NCI-H524 treated with DMSO at 0.1 percent for 48 hours (cell line): ENCODE results near the gene S100G.

ENCODE experiments used
- DNase-seq: peaks from one replicate; lab custom pipeline; 2025; lab: John Stamatoyannopoulos, UW

Gene S100G

GRCh38 chrX:16646366-16647138 lies 3.4 kb upstream of the S100G start:
- DNase-seq, result no peak

DNA sequence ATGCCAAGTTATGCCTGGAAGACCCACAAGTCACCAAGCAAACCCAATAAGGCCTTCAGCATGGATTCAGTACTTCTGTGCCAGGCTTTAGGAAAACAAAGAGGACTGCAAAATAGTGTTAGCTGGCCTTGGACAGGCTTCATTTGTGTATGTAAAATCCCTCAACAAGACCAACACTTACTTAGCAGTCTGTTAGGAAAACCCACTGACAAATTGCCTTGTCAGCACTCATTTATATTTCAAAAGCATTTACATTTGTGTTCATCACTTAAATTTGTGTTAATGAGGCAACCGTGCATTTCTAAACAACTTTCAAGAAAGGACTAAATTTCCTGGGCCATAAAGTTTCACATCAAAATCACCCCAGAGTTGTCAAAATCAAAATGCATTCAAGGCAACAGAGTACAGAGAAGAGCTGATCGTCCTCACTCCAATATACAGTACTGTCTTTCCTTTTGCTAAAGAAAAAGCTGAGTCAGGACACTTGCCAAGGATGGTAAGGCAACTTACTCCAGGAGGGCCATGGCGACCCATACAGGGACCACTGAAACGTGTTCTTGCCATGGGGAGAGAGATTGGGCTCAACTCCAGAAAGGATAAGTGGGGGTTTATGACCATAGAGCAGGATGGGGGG lies 1.6 kb downstream of the S100G start:
- DNase-seq, result no peak

DNA sequence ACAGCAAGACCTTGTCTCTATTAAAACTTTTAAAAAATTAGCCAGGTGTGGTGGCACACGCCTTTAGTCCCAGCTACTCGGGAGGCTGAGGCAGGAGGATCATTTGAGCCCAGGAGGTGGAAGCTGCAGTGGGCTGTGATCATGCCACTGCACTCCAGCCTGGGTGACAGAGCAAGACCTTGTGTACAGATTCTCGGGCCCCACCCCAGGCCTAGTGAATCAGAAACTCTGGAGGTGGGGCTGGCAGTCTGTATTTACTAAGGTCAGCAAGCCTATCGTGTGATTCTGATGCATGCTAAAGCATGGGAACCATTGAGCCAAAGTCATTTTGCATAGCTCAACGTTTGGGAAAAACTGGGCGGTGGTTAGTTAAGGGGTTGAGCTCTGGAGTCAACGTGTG lies 3.5 kb downstream of the S100G start:
- no peak for DNase-seq

DNA sequence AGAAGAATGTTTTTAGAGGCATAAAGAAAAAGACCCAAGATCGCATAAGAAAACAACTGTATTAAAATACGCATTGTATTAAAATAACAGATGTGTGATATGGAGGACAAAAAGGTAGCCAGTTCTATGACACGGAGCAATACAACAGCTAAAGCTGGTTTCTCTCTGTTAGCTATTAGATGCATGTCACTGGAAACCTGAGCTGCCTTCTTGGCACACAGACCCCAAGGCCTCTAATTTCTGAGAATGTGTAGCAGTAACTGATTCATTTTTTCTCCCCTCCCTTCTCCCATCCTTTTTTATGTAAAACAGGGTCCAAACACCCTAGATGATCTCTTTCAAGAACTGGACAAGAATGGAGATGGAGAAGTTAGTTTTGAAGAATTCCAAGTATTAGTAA lies 4.1 kb downstream of the S100G start:
- DNase-seq, result no peak

DNA sequence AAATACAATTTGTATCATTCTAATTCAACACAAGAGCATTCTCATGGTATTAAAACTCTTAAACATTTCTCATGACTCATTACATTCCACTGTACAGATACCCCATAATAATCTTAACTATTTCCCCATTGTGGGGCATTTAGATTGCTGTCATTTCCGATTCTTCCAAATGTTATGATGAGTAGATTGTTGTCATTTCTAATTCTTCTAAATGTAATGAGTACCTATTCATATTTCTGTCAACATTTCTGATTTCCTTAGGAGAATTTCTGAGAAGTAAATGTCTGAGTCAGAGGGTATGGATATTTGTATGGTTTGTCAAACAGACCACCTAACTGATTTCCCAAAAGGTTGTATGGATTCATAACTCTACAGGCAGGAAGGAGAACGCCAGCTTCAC lies 8.3 kb downstream of the S100G start:
- DNase-seq, result no peak

DNA sequence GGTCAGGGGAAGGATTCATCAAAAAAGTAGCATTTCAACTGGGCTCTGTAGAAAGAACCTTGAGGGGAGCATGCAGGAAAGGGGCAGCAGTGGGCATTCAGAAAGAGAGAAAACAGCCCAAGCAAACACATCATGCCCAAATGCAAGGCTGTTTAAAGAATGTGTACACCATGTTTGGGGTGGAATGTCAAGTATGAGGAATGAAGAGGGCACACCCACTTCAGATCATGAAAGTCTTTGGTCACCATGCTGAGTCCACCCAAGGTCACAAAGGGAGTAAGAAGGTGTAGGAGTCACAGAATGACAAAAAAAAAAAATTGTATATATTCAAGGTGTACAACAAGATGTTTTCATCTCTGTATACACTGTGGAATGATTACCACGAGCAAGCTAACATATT lies 9.4 kb downstream of the S100G start:
- no peak for DNase-seq

- no peak for DNase-seq
Observed at GRCh38 chrX:16661495-16661894, 11.5 kb downstream of the S100G start.

DNA sequence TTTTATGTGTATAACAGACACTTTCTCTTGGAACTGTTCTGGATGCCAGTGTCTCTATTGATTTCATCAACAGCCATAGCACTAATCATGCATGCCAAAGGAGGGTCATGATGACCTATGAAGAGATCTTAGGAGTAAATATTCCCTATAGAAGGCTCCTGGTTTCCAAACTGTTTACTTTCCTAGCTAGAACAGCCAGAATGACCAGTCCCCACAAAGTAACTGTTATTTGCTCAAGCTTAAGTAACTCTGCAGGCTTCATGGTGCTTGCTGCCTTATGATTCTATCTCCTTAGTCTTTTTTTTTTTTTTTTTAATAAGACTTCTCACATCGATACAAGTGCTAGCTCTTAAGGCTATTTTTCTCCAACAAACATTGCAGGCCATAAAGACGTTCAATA lies 12.4 kb downstream of the S100G start:
- no peak for DNase-seq

DNA sequence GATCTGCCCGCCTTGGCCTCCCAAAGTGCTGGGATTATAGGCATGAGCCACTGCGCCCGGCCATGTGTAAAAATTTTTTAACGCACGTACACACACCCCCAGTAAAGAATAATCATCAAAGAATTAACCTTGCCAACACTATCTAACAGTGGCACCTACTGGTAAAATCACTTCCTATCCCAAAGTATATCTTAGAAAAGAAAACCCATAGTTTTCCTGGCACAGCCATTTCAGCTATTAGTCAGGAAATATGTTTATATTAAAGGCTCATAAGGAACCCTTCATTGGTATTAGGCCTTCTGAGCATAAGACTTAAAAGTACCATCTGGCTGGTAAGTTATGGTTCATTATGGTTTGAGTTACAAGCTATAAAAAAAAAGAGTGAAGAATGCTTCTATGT lies 14.1 kb downstream of the S100G start:
- peak; percentile 21 for DNase-seq

DNA sequence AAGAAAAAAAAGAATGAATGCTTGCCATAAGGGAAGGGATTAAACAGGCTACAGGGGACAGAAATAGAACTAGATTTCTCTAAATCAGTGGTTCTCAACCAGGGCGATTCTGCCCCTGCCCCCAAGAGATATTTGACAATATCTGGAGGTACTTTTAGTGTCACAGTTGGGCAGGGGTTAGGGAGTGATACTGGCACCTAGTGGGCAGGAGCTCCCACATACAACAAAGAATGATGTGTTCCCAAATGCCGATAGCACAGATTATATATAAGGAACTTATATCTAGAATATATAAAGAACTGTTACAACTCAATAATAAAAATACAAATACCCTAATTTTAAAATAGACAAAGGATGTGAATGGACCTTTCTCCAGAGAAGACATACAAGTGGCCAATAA lies 14.7 kb downstream of the S100G start:
- no peak for DNase-seq

DNA sequence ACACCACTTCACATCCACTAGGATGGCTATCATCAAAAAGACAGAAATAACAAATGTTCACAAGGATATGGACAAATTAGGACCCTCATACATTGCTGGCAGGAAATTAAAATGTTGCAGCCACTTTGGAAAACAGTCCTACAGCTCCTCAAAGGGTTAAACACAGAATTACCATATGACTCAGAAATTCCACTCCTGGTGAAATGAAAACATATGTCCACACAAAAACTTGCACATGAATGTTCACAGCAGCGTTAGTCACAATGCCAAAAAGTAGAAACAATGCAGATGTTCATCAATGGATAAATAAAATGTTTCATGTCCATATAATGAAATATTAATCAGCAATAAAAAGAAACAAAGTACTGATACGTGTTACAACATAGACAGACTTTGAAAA lies 15.1 kb downstream of the S100G start:
- DNase-seq, result no peak

GRCh38 chrX:16666541-16666940 lies 16.6 kb downstream of the S100G start:
- no peak for DNase-seq

- DNase-seq, result no peak
Observed at GRCh38 chrX:16671005-16671404, 21.0 kb downstream of the S100G start.

- DNase-seq, result no peak
Observed at GRCh38 chrX:16678689-16679088, 28.7 kb downstream of the S100G start.

DNA sequence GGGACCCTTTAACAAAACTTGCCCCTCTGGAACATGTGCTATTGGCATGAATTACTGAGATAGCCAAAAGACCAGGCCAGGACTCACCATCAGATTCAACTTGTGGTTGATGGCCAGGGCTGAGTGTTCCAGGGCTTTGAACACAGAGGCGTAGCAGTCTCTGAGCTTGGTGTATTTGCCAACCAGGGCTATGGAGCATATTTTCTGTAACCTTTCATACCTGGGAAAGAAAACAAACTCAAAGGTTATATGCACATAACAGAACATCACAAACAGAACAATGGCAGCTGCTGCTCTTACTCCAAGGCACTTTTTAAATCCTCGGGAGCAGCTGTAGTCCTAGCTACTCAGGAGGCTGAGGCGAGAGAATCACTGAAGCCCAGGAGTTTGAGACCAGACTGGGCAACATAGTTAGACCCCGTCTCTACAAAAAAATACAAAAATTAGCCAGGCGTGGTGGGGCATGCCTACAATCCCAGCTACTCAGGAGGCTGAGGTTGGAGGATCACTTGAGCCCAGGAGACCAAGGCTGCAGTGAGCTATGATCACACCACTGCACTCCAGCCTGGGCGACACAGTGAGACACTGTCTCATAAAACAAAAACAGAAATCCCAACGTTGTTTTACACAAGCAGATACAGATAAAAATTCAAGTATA lies 33.2 kb downstream of the S100G start:
- DNase-seq, result no peak

DNA sequence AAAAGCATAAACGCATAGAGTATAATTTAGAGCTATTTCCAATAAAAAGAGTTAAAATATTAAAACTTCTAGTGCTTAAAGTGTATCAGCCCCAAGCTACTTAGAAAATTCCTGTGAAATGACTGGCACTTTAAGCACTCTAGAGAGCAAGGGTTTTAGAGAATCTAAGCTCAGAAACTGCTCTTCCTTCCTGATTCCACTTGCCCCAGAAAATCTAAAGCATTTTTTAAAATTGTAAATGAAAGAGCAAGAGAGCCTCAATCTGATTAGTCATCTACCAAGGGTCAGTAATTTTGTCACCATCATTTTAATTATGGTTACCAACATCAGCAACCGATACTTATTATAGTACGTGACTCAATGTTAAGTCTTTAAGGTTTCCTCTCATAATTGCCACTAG lies 37.6 kb downstream of the S100G start:
- no peak for DNase-seq

DNA sequence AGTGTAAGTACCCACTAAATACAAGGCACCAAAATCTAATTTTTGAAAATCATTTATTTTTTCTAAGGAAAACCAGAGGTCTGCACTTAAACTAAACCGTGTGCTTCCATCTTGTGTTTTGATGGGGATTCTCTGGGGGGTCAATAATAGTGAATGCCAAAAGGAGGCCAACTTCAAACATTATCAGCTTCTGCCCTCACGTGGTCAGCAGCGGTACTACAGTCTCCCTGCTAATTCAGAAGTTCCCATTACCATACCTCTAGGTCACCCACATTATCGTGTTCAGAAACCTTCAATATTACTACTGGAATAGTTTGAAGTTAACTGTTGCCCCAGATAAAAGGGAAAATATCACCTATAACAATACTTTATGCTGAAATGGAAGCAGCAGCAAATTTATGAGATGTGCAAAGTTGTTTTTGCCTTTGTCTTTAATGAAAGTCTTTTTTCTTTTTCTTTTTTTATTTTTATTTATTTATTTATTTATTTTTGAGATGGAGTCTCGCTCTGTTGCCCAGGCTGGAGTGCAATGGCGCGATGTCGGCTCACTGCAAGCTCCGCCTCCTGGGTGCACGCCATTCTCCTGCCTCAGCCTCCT lies 45.2 kb downstream of the S100G start:
- DNase-seq, result no peak

DNA sequence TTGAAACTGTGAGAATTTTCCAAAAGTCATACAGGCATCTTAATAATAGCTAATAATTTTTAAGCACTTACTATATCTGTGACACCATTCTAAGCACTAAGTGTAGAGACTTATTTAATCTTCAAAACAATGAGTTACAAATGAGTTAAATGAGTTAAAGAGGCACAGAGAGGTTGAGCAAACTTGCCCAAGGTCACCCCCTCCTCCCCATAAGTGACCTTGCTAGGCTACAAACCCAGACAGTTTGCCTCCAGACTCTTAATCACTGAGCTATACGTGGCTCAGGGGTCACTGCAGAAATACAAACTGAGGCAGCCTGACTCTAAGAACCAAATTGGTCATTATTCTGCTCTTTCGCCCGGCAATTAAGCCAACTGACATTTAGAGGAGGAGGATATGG lies 47.0 kb downstream of the S100G start:
- DNase-seq, result no peak

- no peak for DNase-seq
Observed at GRCh38 chrX:16699389-16699788, 49.4 kb downstream of the S100G start.

GRCh38 chrX:16700734-16701133 lies 50.8 kb downstream of the S100G start:
- no peak for DNase-seq

DNA sequence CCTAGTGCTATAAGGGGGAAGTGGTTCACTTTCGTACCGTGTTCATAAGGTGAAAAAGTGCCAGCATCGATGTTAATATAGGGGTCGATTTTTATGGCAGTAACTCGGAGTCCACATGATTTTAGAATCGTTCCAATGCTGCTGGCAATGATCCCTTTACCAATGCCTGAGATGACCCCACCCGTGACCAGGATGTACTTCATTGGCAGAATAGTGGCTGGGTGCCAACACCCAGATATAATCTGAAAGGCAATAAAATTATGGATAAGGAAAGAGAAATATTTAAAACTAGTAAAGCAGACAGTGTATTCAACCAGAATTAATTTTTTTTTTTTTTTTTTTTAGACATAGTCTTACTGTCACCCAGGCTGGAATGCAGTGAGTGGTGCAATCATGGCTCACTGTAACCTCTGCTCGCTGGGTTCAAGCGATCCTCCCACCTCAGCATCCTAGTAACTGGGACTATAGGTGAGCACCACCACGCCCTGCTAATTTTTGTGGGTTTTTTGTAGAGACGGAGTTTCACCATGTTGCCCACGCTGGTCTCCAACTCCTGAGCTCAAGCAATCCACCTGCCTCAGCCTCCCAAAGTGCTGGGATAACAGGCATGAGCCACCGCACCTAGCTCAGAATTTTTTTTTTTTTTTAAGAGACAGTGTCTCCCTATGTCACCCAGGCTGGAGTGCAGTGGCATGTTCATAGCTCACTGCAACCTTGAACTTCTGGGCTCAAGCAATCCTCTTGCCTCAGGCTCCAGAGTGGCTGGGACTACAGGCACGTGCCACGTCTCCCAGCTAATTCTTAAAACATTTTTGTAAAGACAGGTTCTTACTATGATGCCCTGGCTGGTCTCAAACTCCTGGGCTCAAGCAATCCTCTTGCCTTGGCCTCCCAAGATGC lies 53.0 kb downstream of the S100G start:
- DNase-seq, result no peak
